GM12873 (cell line): ENCODE results near the gene KRT3.

Experiments used
- TF ChIP-seq, protein P1 (sequence below): IDR thresholded peaks from 2 replicates; pipeline ENCODE4 v1.5.1; 2012; ENCODE audit warnings: low read depth, mild to moderate bottlenecking, moderate library complexity, low read length, control low read depth; ENCODE audit not compliant: insufficient read depth; ENCODE audit errors: missing control alignments

KRT3 gene

DNA sequence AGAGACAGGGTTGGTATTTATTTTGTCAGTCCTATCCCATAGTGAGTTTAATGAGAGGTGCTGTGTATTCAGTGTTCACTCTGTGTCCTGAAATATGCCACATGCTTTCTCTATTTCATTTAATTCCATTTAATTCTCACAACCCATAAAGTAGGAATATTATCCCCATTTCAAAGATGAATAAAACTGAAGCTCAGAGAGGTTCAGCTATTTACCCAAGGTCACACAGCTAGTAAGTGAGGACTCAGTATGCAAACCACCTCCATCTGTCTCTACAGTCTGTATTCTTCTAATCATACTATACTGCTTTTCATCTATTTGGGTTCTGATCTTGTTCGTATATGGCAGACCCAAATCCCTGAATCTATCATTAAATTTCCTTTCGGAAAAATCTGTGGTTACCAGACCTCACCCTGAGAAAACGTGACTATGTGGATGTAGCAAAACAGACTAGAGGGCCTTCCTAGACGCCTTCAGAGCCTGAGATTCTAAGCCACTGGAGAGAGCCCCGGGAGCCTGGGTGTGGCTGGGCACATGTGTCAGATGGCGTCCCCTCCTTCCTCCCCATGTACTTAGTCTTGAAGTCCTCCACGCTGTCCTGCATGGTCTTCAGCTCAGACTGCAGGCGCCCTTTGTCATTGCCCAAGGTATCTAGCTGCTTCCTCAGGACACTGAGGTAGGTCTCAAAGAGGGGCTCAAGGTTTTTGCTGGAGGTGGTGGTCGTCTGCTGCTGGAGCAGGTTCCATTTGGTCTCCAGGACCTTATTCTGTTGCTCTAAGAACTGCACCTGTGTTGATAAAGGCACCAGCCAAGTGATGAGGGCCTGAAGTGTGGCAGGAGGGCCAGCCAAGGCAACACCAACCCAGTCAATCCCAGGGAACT is 15.5 kb upstream of the KRT3 start:
- TF ChIP-seq, protein P1, sequence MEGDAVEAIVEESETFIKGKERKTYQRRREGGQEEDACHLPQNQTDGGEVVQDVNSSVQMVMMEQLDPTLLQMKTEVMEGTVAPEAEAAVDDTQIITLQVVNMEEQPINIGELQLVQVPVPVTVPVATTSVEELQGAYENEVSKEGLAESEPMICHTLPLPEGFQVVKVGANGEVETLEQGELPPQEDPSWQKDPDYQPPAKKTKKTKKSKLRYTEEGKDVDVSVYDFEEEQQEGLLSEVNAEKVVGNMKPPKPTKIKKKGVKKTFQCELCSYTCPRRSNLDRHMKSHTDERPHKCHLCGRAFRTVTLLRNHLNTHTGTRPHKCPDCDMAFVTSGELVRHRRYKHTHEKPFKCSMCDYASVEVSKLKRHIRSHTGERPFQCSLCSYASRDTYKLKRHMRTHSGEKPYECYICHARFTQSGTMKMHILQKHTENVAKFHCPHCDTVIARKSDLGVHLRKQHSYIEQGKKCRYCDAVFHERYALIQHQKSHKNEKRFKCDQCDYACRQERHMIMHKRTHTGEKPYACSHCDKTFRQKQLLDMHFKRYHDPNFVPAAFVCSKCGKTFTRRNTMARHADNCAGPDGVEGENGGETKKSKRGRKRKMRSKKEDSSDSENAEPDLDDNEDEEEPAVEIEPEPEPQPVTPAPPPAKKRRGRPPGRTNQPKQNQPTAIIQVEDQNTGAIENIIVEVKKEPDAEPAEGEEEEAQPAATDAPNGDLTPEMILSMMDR, result no peak

DNA sequence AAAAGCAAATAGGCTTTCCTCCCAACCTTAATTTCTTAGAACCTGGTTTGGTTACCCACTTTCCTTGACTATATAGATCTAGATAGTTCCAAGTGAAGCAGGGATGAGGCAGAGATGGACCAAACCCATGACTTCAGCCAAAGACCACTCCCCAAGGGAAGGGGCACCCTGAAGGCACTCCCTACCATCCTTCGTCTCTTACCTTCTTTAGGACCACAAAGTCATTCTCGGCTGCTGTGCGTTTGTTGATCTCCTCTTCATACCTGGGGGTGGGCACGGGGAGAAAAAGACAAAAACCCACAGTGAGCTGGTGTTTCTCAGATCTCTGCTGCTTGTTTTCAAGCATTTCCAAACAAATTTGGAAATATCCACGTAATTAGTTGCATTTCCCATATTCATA is 14.6 kb upstream of the KRT3 start:
- TF ChIP-seq, protein P1, result no peak

DNA sequence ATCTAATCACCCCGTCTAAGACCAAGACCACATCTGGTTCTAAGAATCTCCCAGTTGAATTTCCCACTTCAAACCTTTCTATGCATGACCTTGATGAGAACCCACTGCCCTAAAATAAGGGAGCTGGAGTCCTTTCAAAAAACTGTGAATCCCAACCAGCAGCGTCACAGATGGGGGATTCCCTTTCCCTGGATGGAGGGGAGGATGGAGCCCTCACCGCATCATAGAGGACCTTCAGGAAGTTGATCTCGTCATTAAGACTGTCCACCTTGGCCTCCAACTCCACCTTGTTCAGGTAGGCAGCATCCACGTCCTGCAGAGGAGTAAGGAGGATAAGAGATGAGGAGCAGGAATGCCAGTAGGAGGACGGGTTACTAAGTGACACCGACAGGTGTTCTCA is 13.2 kb upstream of the KRT3 start:
- TF ChIP-seq, protein P1, result no peak

DNA sequence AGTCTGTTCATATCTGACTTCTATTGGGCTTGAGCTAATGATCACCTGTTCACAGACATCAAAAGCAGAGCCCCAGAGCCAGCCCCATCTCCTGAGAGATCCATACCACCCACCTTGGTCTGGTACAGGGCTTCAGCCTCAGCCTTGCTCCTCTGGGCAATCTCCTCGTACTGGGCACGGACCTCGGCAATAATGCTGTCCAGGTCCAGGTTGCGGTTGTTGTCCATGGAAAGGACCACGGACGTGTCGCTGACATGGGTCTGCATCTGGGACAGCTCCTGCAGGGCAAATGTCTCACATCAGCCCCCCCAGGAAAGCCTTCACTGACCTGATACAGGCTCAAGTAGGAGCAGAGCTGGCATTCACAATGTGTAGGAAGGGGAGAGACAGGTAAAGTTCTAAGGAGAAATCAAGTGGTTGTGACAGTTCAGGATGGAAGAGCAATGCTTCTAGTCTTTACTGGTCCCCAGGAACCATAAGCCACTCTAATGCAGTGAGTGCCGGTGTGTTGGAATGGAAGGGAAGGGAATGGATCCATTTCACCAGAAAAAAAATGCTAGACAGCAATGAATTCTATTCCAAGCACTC is 12.8 kb upstream of the KRT3 start:
- TF ChIP-seq, protein P1, result no peak

DNA sequence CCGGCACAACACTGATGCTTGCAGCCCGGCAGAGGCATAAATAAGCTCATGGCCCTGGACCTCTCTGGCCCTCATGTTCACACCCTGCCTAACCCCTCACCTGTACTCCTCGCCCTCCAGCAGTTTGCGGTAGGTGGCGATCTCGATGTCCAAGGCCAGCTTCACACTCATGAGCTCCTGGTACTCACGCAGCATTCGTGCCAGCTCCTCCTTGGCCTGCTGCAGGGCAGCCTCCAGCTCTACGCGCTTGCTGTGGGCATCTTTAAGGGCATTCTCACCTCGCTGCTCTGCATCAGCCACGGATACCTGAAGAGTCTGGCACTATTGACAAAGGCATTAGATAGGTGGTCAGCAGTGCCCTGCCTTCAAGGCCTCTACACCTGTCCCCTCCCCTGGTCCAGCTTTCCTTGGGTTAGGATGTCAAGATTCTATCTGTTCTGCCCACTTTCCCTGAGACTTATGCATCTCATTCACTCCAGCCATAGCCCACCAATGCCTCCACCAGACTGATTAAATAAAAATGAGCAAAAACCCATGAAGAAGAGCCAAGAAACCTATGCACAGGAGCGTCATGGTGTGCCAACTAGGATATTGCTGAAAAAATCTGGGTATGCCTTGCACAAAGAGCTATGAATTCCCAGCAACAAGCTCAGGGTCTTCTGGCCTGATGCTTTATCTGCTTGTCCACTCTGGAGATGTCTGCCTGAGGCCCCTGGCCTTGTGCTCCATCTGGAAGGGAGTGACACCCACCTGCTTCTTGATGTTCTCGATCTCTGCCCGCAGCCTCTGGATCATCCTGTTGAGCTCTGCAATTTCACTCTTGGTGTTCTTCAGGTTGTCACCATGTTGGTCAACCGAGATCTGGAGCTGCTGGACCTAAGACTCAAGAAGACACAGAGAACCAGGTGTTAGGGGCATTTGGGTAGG is 11.9 kb upstream of the KRT3 start:
- TF ChIP-seq, protein P1, result no peak

DNA sequence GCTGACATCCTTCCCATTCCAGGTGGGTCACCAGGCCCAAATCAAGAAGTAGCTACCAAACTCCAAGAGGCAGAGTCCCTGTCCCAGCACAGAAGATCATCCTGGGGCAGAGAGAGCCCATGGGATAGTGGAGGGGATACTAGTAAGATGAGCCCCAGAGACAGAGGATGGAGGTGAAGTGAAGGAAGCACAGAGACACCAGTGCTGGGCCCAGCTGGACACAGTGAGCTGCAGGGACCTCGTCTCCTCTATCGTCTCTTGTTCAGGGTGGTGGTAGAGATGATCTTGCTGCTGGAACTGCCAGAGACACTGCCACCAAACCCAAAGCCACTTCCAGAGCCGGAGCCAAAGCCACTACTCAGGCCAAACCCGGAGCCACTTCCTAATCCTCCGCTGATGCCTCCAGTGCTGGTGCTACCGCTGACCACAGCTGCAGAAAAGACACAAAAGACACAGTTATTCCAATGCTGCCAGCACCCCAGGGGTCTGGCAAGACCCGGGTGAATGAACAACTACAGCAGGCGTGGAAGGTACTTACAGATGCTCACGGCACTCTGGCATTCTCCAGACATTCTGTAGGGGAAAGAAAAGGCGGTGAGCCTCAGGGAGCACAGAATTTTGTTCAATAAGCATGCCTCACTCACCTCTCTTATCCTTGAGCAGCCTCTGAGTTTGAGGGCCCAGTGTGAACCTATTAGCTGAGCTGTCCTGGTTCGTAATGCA is 11.1 kb upstream of the KRT3 start:
- TF ChIP-seq, protein P1, result no peak
